ENCODE data around the gene IFNAR2.

DNA sequence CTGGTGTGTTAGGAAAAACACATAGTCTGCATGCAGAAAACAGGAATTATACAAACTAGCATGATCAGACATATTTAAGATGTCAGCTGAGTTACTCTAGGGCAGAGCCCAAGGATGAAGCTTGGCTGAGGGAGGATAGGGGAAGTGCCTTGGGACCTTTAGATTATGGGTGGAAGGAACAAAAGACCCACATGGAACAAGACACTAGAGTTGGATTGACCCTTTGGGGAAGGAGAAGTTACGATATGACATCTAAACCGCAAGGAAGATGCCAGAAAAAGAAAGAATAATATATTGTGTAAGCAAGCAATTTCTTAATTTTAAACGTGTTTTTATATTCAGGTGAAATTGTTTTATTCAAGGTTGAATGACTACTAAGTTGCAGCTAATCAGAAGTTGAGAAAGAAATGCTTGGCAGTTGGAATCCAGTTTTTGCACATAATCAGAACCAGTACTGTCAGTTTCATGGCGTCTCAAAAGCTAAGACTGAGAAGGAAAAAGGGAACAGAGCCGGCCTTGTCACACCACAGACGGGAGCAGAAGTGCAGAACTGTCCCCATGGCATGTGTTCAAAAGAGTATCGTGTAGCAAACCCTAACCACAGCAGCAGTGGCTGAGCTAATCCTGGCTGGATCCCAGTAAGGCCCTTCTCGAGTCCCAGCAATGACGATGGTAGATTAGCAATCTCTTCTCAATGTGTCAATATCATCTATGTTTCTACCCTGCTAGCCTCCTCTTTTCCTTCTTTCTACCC is 31.2 kb upstream of the IFNAR2 start:
- TF ChIP-seq POLR2AphosphoS5 (IDR thresholded peaks at IDR 0.05; ENCODE audit: borderline replicate concordance, low read depth, low read length): no peak
- TF ChIP-seq EZH2 (IDR thresholded peaks at IDR 0.05): no peak
